Measurements from ENCODE around the gene ZFYVE27.

Gene ZFYVE27

GRCh38 chr10:97765201-97765600 is 28.3 kb downstream of the ZFYVE27 start:
- TF ChIP-seq EZH2phosphoT487 (IDR thresholded peaks at IDR 0.05; ENCODE audit: low read length) = no peak
- no peak for TF ChIP-seq CTCF (IDR thresholded peaks at IDR 0.05; ENCODE audit: low read length)
- TF ChIP-seq EZH2 (optimal IDR thresholded peaks at IDR 0.05; ENCODE audit: low read depth, low read length) = no peak
- DNase-seq = no peak
- Histone ChIP-seq H3K4me2 (ENCODE audit: low read depth, low read length) (no peak overlapping the region), H3K27me3 (replicated peaks; ENCODE audit: insufficient read depth, low read length) (peaks cover 6% of the 10 kb centered on the region), H3K36me3 (replicated peaks; ENCODE audit: insufficient read depth, low read length) (no peaks in the 10 kb centered on the region), H3K27ac (ENCODE audit: low read length) (no peak overlapping the region), H3K9me2 (replicated peaks; ENCODE audit: insufficient read depth, low read length) (no peaks in the 10 kb centered on the region), H3F3A (ENCODE audit: insufficient read depth, low read length) (no peaks in the 10 kb centered on the region), H3K9me3 (replicated peaks; ENCODE audit: insufficient read depth, low read length) (no peaks in the 10 kb centered on the region), H2AFZ (ENCODE audit: low read length) (no peak overlapping the region), H3K9ac (ENCODE audit: low read length) (no peak overlapping the region), H3K4me3 (ENCODE audit: low read length) (no peak overlapping the region), H3K4me1 (ENCODE audit: low read length) (no peaks in the 10 kb centered on the region), H4K20me1 (ENCODE audit: insufficient read depth, low read length) (no peaks in the 10 kb centered on the region), H3K79me2 (ENCODE audit: low read length) (no peaks in the 10 kb centered on the region)

- Histone ChIP-seq H3F3A (ENCODE audit: insufficient read depth, low read length) (no peaks in the 10 kb centered on the region), H3K9me2 (replicated peaks; ENCODE audit: insufficient read depth, low read length) (no peaks in the 10 kb centered on the region), H2AFZ (ENCODE audit: low read length) (no peak overlapping the region), H3K79me2 (ENCODE audit: low read length) (no peaks in the 10 kb centered on the region), H4K20me1 (ENCODE audit: insufficient read depth, low read length) (no peaks in the 10 kb centered on the region), H3K27ac (ENCODE audit: low read length) (no peak overlapping the region), H3K9ac (ENCODE audit: low read length) (no peak overlapping the region), H3K4me3 (ENCODE audit: low read length) (no peak overlapping the region), H3K36me3 (replicated peaks; ENCODE audit: insufficient read depth, low read length) (no peaks in the 10 kb centered on the region), H3K4me1 (ENCODE audit: low read length) (no peaks in the 10 kb centered on the region), H3K27me3 (replicated peaks; ENCODE audit: insufficient read depth, low read length) (peaks cover 17% of the 10 kb centered on the region), H3K9me3 (replicated peaks; ENCODE audit: insufficient read depth, low read length) (no peaks in the 10 kb centered on the region), H3K4me2 (ENCODE audit: low read depth, low read length) (no peak overlapping the region)
- DNase-seq = no peak
- no peak for TF ChIP-seq EZH2 (optimal IDR thresholded peaks at IDR 0.05; ENCODE audit: low read depth, low read length)
- no peak for TF ChIP-seq CTCF (IDR thresholded peaks at IDR 0.05; ENCODE audit: low read length)
- no peak for TF ChIP-seq EZH2phosphoT487 (IDR thresholded peaks at IDR 0.05; ENCODE audit: low read length)
These were observed 29.3 kb downstream of the ZFYVE27 start for GRCh38 chr10:97766106-97766810.

- Histone ChIP-seq H3K9me2 (replicated peaks; ENCODE audit: insufficient read depth, low read length) (no peaks in the 10 kb centered on the region), H2AFZ (ENCODE audit: low read length) (no peak overlapping the region), H3K9me3 (replicated peaks; ENCODE audit: insufficient read depth, low read length) (no peaks in the 10 kb centered on the region), H4K20me1 (ENCODE audit: insufficient read depth, low read length) (no peaks in the 10 kb centered on the region), H3K27me3 (replicated peaks; ENCODE audit: insufficient read depth, low read length) (peaks cover 24% of the 10 kb centered on the region), H3K4me1 (ENCODE audit: low read length) (no peaks in the 10 kb centered on the region), H3K36me3 (replicated peaks; ENCODE audit: insufficient read depth, low read length) (no peaks in the 10 kb centered on the region), H3K4me3 (ENCODE audit: low read length) (no peak overlapping the region), H3F3A (ENCODE audit: insufficient read depth, low read length) (no peaks in the 10 kb centered on the region), H3K9ac (ENCODE audit: low read length) (no peak overlapping the region), H3K27ac (ENCODE audit: low read length) (no peak overlapping the region), H3K79me2 (ENCODE audit: low read length) (no peaks in the 10 kb centered on the region), H3K4me2 (ENCODE audit: low read depth, low read length) (no peak overlapping the region)
- no peak for DNase-seq
- TF ChIP-seq EZH2phosphoT487 (IDR thresholded peaks at IDR 0.05; ENCODE audit: low read length) = no peak
- TF ChIP-seq EZH2 (optimal IDR thresholded peaks at IDR 0.05; ENCODE audit: low read depth, low read length) = no peak
- no peak for TF ChIP-seq CTCF (IDR thresholded peaks at IDR 0.05; ENCODE audit: low read length)
These were observed 30.3 kb downstream of the ZFYVE27 start for GRCh38 chr10:97766996-97767924.

Data from MM.1S (cell line).